ENCODE measurements around the gene CCDC85A.

DNA sequence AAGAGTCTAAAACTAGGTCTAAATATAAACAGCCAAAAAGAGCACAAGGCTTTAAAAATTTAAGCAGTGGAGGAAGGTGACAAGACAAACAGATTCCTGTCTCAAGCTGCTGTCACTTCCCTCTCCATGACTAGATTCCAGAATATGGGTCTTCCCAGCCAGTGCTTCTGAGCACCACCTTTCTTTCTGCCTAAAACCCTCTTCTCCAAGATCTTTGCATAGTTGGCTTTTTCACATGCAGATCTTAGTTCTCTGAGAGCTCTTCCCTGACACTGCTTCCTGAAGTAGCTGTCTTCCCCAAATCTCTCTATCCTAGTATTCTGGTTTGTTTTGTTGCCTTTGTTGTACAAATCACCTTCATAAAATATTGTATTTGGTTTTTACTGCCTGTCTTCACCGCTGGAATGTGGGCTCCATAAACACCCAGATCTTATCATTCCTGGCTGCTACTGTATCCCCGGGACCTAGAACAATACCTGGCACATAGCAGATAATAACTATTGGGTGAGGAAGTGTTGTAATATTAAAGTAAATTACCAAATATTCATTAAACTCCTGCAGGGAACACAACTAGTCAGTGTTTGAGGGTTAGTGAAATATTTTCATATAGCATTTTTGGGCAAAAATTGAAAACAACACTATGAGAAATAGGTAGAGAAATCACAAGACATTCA, 150.2 kb downstream of the CCDC85A start:
- TF ChIP-seq SP1 (IDR thresholded peaks at IDR 0.05; ENCODE audit: low read depth) (no peak), SIN3A (IDR thresholded peaks at IDR 0.05; ENCODE audit: low read depth) (no peak)
- TF ChIP-seq, protein P1, sequence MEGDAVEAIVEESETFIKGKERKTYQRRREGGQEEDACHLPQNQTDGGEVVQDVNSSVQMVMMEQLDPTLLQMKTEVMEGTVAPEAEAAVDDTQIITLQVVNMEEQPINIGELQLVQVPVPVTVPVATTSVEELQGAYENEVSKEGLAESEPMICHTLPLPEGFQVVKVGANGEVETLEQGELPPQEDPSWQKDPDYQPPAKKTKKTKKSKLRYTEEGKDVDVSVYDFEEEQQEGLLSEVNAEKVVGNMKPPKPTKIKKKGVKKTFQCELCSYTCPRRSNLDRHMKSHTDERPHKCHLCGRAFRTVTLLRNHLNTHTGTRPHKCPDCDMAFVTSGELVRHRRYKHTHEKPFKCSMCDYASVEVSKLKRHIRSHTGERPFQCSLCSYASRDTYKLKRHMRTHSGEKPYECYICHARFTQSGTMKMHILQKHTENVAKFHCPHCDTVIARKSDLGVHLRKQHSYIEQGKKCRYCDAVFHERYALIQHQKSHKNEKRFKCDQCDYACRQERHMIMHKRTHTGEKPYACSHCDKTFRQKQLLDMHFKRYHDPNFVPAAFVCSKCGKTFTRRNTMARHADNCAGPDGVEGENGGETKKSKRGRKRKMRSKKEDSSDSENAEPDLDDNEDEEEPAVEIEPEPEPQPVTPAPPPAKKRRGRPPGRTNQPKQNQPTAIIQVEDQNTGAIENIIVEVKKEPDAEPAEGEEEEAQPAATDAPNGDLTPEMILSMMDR (IDR thresholded peaks at IDR 0.05 in 2 of 3, conservative IDR thresholded peaks at IDR 0.05 in 1 of 3; ENCODE audit: borderline replicate concordance in 1 of 3, insufficient read depth in 1 of 3, low read depth in 2 of 3, low read length in 2 of 3), result no peak
- TF ChIP-seq, protein P2, sequence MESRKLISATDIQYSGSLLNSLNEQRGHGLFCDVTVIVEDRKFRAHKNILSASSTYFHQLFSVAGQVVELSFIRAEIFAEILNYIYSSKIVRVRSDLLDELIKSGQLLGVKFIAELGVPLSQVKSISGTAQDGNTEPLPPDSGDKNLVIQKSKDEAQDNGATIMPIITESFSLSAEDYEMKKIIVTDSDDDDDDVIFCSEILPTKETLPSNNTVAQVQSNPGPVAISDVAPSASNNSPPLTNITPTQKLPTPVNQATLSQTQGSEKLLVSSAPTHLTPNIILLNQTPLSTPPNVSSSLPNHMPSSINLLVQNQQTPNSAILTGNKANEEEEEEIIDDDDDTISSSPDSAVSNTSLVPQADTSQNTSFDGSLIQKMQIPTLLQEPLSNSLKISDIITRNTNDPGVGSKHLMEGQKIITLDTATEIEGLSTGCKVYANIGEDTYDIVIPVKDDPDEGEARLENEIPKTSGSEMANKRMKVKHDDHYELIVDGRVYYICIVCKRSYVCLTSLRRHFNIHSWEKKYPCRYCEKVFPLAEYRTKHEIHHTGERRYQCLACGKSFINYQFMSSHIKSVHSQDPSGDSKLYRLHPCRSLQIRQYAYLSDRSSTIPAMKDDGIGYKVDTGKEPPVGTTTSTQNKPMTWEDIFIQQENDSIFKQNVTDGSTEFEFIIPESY (IDR thresholded peaks at IDR 0.05; ENCODE audit: extremely low read depth, insufficient replicate concordance, low read length), result no peak

Data from HCT116 (cell line).